ENCODE measurements around the gene IL12B. TPM values are rescaled to one million over a fixed set of nuclear protein-coding genes. Genes with fewer than 3 reads are reported as not detected.
"Not testable (repeated sequence)": the region's sequence is repeated elsewhere in the genome, so short reads cannot be mapped to it uniquely, and the experiment has no call there.

IL12B gene
- total RNA-seq = not detected in 2 replicates

GRCh38 chr5:159330131-159330800, at the start of gene IL12B:
Gene IL12B, minus strand, starts transcription at chr5:159330487. Its CDS starts 3,705 bp downstream, at chr5:159326782.
- no peaks in the 10 kb centered on the region for H3K36me3 ChIP-seq (ENCODE audit: control insufficient read depth, insufficient read depth, low read length)
- peak within 1 kb of the TSS; percentile 42 for H3K4me3 ChIP-seq (ENCODE audit: low read depth, low read length)
- no peak for DNase-seq (ENCODE audit: low read depth)
- TF ChIP-seq CTCF (IDR thresholded peaks at IDR 0.05; ENCODE audit: insufficient read depth, low read length, poor library complexity, severe bottlenecking) = no peak
- no peaks in the 10 kb centered on the region for H3K27me3 ChIP-seq (ENCODE audit: control insufficient read depth, insufficient read depth, low read length)

- Histone ChIP-seq H3K4me3 (ENCODE audit: low read depth, low read length) (no peak overlapping the region), H3K36me3 (ENCODE audit: control insufficient read depth, insufficient read depth, low read length) (no peaks in the 10 kb centered on the region), H3K27me3 (ENCODE audit: control insufficient read depth, insufficient read depth, low read length) (no peaks in the 10 kb centered on the region)
- no peak for TF ChIP-seq CTCF (IDR thresholded peaks at IDR 0.05; ENCODE audit: insufficient read depth, low read length, poor library complexity, severe bottlenecking)
- no peak for DNase-seq (ENCODE audit: low read depth)
Observed at GRCh38 chr5:159377653-159378052, 47.4 kb upstream of the IL12B start.

GRCh38 chr5:159367866-159368265, 37.6 kb upstream of the IL12B start:
- H3K27me3 ChIP-seq (ENCODE audit: control insufficient read depth, insufficient read depth, low read length); DNase-seq (ENCODE audit: low read depth): not testable (repeated sequence)

GRCh38 chr5:159366776-159367175, 36.5 kb upstream of the IL12B start:
- H3K27me3 ChIP-seq (ENCODE audit: control insufficient read depth, insufficient read depth, low read length); DNase-seq (ENCODE audit: low read depth); H3K4me3 ChIP-seq (ENCODE audit: low read depth, low read length); H3K36me3 ChIP-seq (ENCODE audit: control insufficient read depth, insufficient read depth, low read length): not testable (repeated sequence)

More at GRCh38 chr5:159367866-159368265, 37.6 kb upstream of the IL12B start:
- not testable (repeated sequence) for H3K4me3 ChIP-seq (ENCODE audit: low read depth, low read length); H3K36me3 ChIP-seq (ENCODE audit: control insufficient read depth, insufficient read depth, low read length)

- TF ChIP-seq CTCF (IDR thresholded peaks at IDR 0.05; ENCODE audit: insufficient read depth, low read length, poor library complexity, severe bottlenecking) = no peak
- H3K27me3 ChIP-seq (ENCODE audit: control insufficient read depth, insufficient read depth, low read length) = no peaks in the 10 kb centered on the region
- no peak overlapping the region for H3K4me3 ChIP-seq (ENCODE audit: low read depth, low read length)
- DNase-seq (ENCODE audit: low read depth) = no peak
- H3K36me3 ChIP-seq (ENCODE audit: control insufficient read depth, insufficient read depth, low read length) = no peaks in the 10 kb centered on the region
Observed at GRCh38 chr5:159362220-159362619, 31.9 kb upstream of the IL12B start.

- not testable (repeated sequence) for H3K27me3 ChIP-seq (ENCODE audit: control insufficient read depth, insufficient read depth, low read length); DNase-seq (ENCODE audit: low read depth); H3K36me3 ChIP-seq (ENCODE audit: control insufficient read depth, insufficient read depth, low read length); H3K4me3 ChIP-seq (ENCODE audit: low read depth, low read length)
Observed at GRCh38 chr5:159359871-159360270, 29.6 kb upstream of the IL12B start.

GRCh38 chr5:159359408-159359807, 29.1 kb upstream of the IL12B start:
- H3K36me3 ChIP-seq (ENCODE audit: control insufficient read depth, insufficient read depth, low read length) = no peaks in the 10 kb centered on the region
- TF ChIP-seq CTCF (IDR thresholded peaks at IDR 0.05; ENCODE audit: insufficient read depth, low read length, poor library complexity, severe bottlenecking) = no peak
- H3K27me3 ChIP-seq (ENCODE audit: control insufficient read depth, insufficient read depth, low read length) = no peaks in the 10 kb centered on the region
- no peak for DNase-seq (ENCODE audit: low read depth)
- no peak overlapping the region for H3K4me3 ChIP-seq (ENCODE audit: low read depth, low read length)

Measured in kidney epithelial cell (primary cell).